ENCODE data around the gene ZNF423. TPM values are rescaled to one million over a fixed set of nuclear protein-coding genes. Genes with fewer than 3 reads are reported as not detected.

The ZNF423 gene
- polyA plus RNA-seq, 1 of the 3 experiments (the other 2 are of a cell fraction) = 1.2 TPM

DNA sequence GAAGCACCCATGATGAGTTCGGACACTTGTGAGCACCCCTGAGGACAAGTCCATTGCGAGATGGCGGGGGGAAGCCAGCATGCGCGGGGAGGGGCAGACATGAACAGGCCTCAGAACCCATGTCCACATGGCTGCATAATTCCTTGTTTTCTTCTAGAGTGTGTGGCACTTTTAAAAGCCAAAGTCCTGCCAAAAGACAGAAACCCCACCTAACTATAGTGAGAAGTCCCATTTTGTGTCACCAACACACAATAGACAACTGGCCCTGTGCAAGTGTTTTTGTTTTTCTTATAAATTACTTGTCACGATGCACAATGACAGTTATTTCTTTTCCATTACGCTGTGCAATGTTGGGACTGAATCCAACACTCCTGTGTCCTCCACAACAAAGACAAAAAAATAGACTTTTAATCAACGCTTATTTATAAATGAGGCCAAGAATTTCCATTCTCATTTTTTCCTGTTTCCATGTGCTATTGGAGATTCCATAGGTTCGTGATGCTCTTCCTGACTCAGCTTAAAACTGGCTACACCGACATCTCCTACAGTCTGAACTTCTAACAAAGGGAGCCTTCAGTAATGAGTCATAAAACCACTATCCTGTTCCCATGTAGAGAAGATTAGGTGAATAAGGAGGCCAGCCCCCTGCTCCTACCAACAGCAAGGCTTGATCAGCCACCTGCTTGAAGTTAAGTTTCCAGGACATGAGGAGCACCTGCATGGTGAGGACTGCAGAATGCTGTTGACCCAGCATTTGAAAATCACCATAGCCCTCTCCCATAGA, 98.9 kb downstream of the ZNF423 start:
- Histone ChIP-seq H3K9ac (no peak overlapping the region), H3K4me1 (ENCODE audit: control insufficient read depth in 1 of 2, insufficient read depth in 2 of 2, low read depth in 1 of 2, low read length in 1 of 2) (peaks cover 9 to 35% of the 10 kb centered on the region in 2 experiments; a peak in 3 of 4 replicates), H2AFZ (ENCODE audit: low read depth) (no peak overlapping the region), H3K79me2 (ENCODE audit: insufficient read depth) (no peaks in the 10 kb centered on the region), H3K4me3 (ENCODE audit: low read depth in 2 of 2, low read length in 1 of 2) (no peak overlapping the region), H3K4me2 (no peak overlapping the region), H3K9me2 (no peaks in the 10 kb centered on the region), H3K36me3 (replicated peaks in 1 of 2; ENCODE audit: control insufficient read depth in 1 of 2, insufficient read depth in 2 of 2, low read length in 1 of 2) (no peaks in the 10 kb centered on the region), H3F3A (replicated peaks; ENCODE audit: insufficient read depth) (no peaks in the 10 kb centered on the region), H3K27ac (ENCODE audit: low read depth in 2 of 2, low read length in 1 of 2) (peak overlapping the region in 1 of 2 experiments; percentile 93; a peak in 1 of 4 replicates), H3K27me3 (ENCODE audit: insufficient read depth) (no peaks in the 10 kb centered on the region), H3K9me3 (no peaks in the 10 kb centered on the region), H4K20me1 (ENCODE audit: insufficient read depth) (no peaks in the 10 kb centered on the region)
- ChIA-PET CTCF (interaction anchor here (1.3 to 2.0 kb wide), 4 partner anchors 9 to 201 kb away, joined by 3 to 5 read pairs (median 4); no protein-coding TSS in a partner anchor), POLR2A (no interaction called here)
- no peak for DNase-seq
- 65% methylated on average over 10 of the region's 10 CpGs for WGBS (ENCODE audit: low lambda C conversion rate)
- TF ChIP-seq REST (IDR thresholded peaks at IDR 0.05; ENCODE audit: low read depth, low read length) (no peak), JUND (IDR thresholded peaks at IDR 0.05) (no peak), CTCF (IDR thresholded peaks at IDR 0.05) (no peak), RCOR1 (IDR thresholded peaks at IDR 0.05; ENCODE audit: low read length) (no peak), ELF1 (IDR thresholded peaks at IDR 0.05) (no peak), USF1 (IDR thresholded peaks at IDR 0.05; ENCODE audit: borderline replicate concordance, low read depth) (no peak), GABPA (IDR thresholded peaks at IDR 0.05; ENCODE audit: low read depth) (no peak), EZH2phosphoT487 (IDR thresholded peaks at IDR 0.05; ENCODE audit: borderline replicate concordance, low read depth) (no peak), PBX3 (IDR thresholded peaks at IDR 0.05) (no peak), TCF12 (IDR thresholded peaks at IDR 0.05) (no peak), NFIC (IDR thresholded peaks at IDR 0.05; ENCODE audit: borderline replicate concordance) (no peak), RFX5 (IDR thresholded peaks at IDR 0.05; ENCODE audit: low read length) (no peak), USF2 (IDR thresholded peaks at IDR 0.05; ENCODE audit: borderline replicate concordance, low read depth, low read length) (no peak), FOXM1 (IDR thresholded peaks at IDR 0.05; ENCODE audit: low read depth) (no peak), TAF1 (IDR thresholded peaks at IDR 0.05; ENCODE audit: borderline replicate concordance, low read depth, low read length) (no peak), IRF3 (IDR thresholded peaks at IDR 0.05; ENCODE audit: low read depth, low read length) (no peak)
- TF ChIP-seq, protein P1, sequence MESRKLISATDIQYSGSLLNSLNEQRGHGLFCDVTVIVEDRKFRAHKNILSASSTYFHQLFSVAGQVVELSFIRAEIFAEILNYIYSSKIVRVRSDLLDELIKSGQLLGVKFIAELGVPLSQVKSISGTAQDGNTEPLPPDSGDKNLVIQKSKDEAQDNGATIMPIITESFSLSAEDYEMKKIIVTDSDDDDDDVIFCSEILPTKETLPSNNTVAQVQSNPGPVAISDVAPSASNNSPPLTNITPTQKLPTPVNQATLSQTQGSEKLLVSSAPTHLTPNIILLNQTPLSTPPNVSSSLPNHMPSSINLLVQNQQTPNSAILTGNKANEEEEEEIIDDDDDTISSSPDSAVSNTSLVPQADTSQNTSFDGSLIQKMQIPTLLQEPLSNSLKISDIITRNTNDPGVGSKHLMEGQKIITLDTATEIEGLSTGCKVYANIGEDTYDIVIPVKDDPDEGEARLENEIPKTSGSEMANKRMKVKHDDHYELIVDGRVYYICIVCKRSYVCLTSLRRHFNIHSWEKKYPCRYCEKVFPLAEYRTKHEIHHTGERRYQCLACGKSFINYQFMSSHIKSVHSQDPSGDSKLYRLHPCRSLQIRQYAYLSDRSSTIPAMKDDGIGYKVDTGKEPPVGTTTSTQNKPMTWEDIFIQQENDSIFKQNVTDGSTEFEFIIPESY (IDR thresholded peaks at IDR 0.05; ENCODE audit: borderline replicate concordance, low read depth) = no peak
- TF ChIP-seq, protein P2, sequence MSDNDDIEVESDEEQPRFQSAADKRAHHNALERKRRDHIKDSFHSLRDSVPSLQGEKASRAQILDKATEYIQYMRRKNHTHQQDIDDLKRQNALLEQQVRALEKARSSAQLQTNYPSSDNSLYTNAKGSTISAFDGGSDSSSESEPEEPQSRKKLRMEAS (IDR thresholded peaks at IDR 0.05; ENCODE audit: low read depth) = no peak
